Breast epithelium (tissue), 4 donors: ENCODE measurements around the gene CLCN1. TPM values are rescaled to one million over a fixed set of nuclear protein-coding genes. Genes with fewer than 3 reads are reported as not detected.

Experiments
- DNase-seq, 2 donors: peaks; one replicate each; pipeline ENCODE4 v3.0.0-alpha.2; 2019; ENCODE audit warnings: low spot score in 2 of 2
- H3K27ac ChIP-seq, 2 donors: fragments of 200-600 bp; sonication (generic) in 1 of 2; one replicate each; pipeline ENCODE4 v1.5.1; 2016 to 2019; ENCODE audit warnings: mild to moderate bottlenecking in 1 of 2
- H3K27me3 ChIP-seq, 2 donors: fragments of 200-600 bp; sonication (generic) in 1 of 2; one replicate each; pipeline versions ENCODE4 v1.5.1 to v1.6.0; 2017 to 2019; ENCODE audit warnings: control low read depth in 1 of 2, mild to moderate bottlenecking in 1 of 2
- H3K36me3 ChIP-seq: fragments of 200-600 bp; one replicate; pipeline ENCODE4 v1.5.1; 2019
- H3K4me1 ChIP-seq, 2 donors: fragments of 200-600 bp; sonication (generic); one replicate each; pipeline ENCODE4 v1.5.1; 2016 to 2019; ENCODE audit warnings: control low read depth in 1 of 2
- H3K4me3 ChIP-seq, 3 donors: fragments of 200-600 bp; sonication (generic); 1 replicate in 2 of 3; 2 replicates in 1 of 3; pipeline ENCODE4 v1.5.1; 2016 to 2019; ENCODE audit warnings: mild to moderate bottlenecking in 3 of 3, moderate library complexity in 2 of 3
- H3K9me3 ChIP-seq, 2 donors: fragments of 200-600 bp; sonication (generic) in 1 of 2; one replicate each; pipeline ENCODE4 v1.5.1; 2016 to 2019; ENCODE audit warnings: control low read depth in 1 of 2
- CTCF ChIP-seq, 3 donors: fragments of 450-650 bp; IDR thresholded peaks; one replicate each; pipeline ENCODE4 v1.5.1; 2016 to 2017; ENCODE audit warnings: antibody characterized with exemption in 3 of 3, mild to moderate bottlenecking in 3 of 3, moderate library complexity in 3 of 3
- POLR2A ChIP-seq: fragments of 450-650 bp; IDR thresholded peaks from one replicate; pipeline ENCODE4 v1.6.1; 2016; ENCODE audit warnings: antibody characterized with exemption, mild to moderate bottlenecking, moderate library complexity
- POLR2AphosphoS5 ChIP-seq, 3 donors: sonication (generic); formaldehyde crosslinking; IDR thresholded peaks; one replicate each; pipeline ENCODE4 v1.6.1; 2017; ENCODE audit warnings: antibody characterized with exemption in 3 of 3
- intact Hi-C: fragments of 100-400 bp; cut with DNase I; formaldehyde crosslinking; loops from one replicate; pipeline ENCODE4 v1.15.1; 2023; ENCODE audit warnings: low total_unique reads
- total RNA-seq, 3 donors: library from RNA; depleted of rRNA; stranded (reverse); fragments of >200 nt; gene quantifications; one replicate each; pipeline ENCODE4 v1.1.0, GENCODE V29; 2016

The CLCN1 gene
- total RNA-seq, 3 donors from 2014 or later = 0.29 TPM; not detected in 2

- TF ChIP-seq CTCF (IDR thresholded peaks at IDR 0.05) (no peak), POLR2AphosphoS5 (IDR thresholded peaks at IDR 0.05) (no peak), POLR2A (no peak)
Measured at GRCh38 chr7:143279186-143280098, 36.5 kb upstream of the CLCN1 start.

GRCh38 chr7:143280160-143280559 lies 35.8 kb upstream of the CLCN1 start:
- H3K9me3 ChIP-seq = no peaks in the 10 kb centered on the region
- no peak for TF ChIP-seq POLR2A
- no peak for TF ChIP-seq CTCF (IDR thresholded peaks at IDR 0.05)
- TF ChIP-seq POLR2AphosphoS5 (IDR thresholded peaks at IDR 0.05) = no peak
- peaks cover 0 to 9% of the 10 kb centered on the region in 2 donors for H3K4me1 ChIP-seq
- H3K27me3 ChIP-seq = no peaks in the 10 kb centered on the region
- intact Hi-C loops = no loop called here
- peak overlapping the region; percentile 84 to 89 for H3K27ac ChIP-seq
- H3K4me3 ChIP-seq = no peak overlapping the region
- DNase-seq = no peak
- no peaks in the 10 kb centered on the region for H3K36me3 ChIP-seq

More at GRCh38 chr7:143279186-143280098, 36.5 kb upstream of the CLCN1 start:
- no peaks in the 10 kb centered on the region for H3K27me3 ChIP-seq
- no peak overlapping the region for H3K4me3 ChIP-seq
- no peaks in the 10 kb centered on the region for H3K36me3 ChIP-seq
- H3K27ac ChIP-seq = peak overlapping the region; percentile 84 to 89
- no peaks in the 10 kb centered on the region for H3K9me3 ChIP-seq
- intact Hi-C loops = no loop called here
- no peak for DNase-seq
- H3K4me1 ChIP-seq = peaks cover 0 to 9% of the 10 kb centered on the region in 2 donors

GRCh38 chr7:143280566-143280965 lies 35.3 kb upstream of the CLCN1 start:
- Histone ChIP-seq H3K36me3 (no peaks in the 10 kb centered on the region), H3K4me1 (peaks cover 0 to 11% of the 10 kb centered on the region in 2 donors), H3K27ac (peak overlapping the region; percentile 84 to 89), H3K4me3 (no peak overlapping the region), H3K9me3 (no peaks in the 10 kb centered on the region), H3K27me3 (no peaks in the 10 kb centered on the region)
- DNase-seq = no peak
- intact Hi-C loops = no loop called here
- no peak for TF ChIP-seq CTCF (IDR thresholded peaks at IDR 0.05)
- no peak for TF ChIP-seq POLR2A
- TF ChIP-seq POLR2AphosphoS5 (IDR thresholded peaks at IDR 0.05) = no peak

GRCh38 chr7:143281529-143281928 lies 34.4 kb upstream of the CLCN1 start:
- intact Hi-C loops = no loop called here
- Histone ChIP-seq H3K4me3 (no peak overlapping the region), H3K27ac (peak overlapping the region in 1 of 2 donors; percentile 45), H3K4me1 (peaks cover 0 to 14% of the 10 kb centered on the region in 2 donors), H3K27me3 (no peaks in the 10 kb centered on the region), H3K9me3 (no peaks in the 10 kb centered on the region), H3K36me3 (no peaks in the 10 kb centered on the region)
- TF ChIP-seq CTCF (IDR thresholded peaks at IDR 0.05) (no peak), POLR2A (no peak), POLR2AphosphoS5 (IDR thresholded peaks at IDR 0.05) (no peak)
- DNase-seq = no peak

- no peaks in the 10 kb centered on the region for H3K27me3 ChIP-seq
- intact Hi-C loops = no loop called here
- H3K4me3 ChIP-seq = no peak overlapping the region
- no peaks in the 10 kb centered on the region for H3K36me3 ChIP-seq
- TF ChIP-seq POLR2AphosphoS5 (IDR thresholded peaks at IDR 0.05) (no peak), CTCF (IDR thresholded peaks at IDR 0.05) (no peak), POLR2A (no peak)
- DNase-seq = no peak
- H3K27ac ChIP-seq = no peak overlapping the region
- no peaks in the 10 kb centered on the region for H3K9me3 ChIP-seq
- H3K4me1 ChIP-seq = peaks cover 0 to 14% of the 10 kb centered on the region in 2 donors
Measured at GRCh38 chr7:143282124-143282523, 33.8 kb upstream of the CLCN1 start.
